GM10248 (cell line): Measurements from ENCODE around the gene SP8.

Source experiments
- CTCF ChIA-PET: fragments of 300-600 bp; sonication (Branson Sonifier 250); formaldehyde crosslinking; extraction: SDS; loops from one replicate; lab custom pipeline; 2021; ENCODE audit warnings: antibody characterized with exemption; lab: Yijun Ruan, JAX
- POLR2A ChIA-PET: fragments of 350-650 bp; sonication (Branson Sonifier 250); formaldehyde crosslinking; extraction: SDS; loops from one replicate; lab custom pipeline; 2020; ENCODE audit warnings: antibody characterized with exemption; lab: Yijun Ruan, JAX
- DNase-seq: peaks from one replicate; pipeline ENCODE4 v3.0.0; 2012; ENCODE audit errors: extremely low spot score
- TF ChIP-seq, protein P1 (sequence below): IDR thresholded peaks from 2 replicates; pipeline ENCODE4 v1.5.1; 2012; ENCODE audit warnings: mild to moderate bottlenecking, low read depth; ENCODE audit errors: extremely low read depth, missing control alignments, control extremely low read depth

SP8 gene

GRCh38 chr7:20777377-20778062, 9.2 kb downstream of the SP8 start:
- TF ChIP-seq, protein P1, sequence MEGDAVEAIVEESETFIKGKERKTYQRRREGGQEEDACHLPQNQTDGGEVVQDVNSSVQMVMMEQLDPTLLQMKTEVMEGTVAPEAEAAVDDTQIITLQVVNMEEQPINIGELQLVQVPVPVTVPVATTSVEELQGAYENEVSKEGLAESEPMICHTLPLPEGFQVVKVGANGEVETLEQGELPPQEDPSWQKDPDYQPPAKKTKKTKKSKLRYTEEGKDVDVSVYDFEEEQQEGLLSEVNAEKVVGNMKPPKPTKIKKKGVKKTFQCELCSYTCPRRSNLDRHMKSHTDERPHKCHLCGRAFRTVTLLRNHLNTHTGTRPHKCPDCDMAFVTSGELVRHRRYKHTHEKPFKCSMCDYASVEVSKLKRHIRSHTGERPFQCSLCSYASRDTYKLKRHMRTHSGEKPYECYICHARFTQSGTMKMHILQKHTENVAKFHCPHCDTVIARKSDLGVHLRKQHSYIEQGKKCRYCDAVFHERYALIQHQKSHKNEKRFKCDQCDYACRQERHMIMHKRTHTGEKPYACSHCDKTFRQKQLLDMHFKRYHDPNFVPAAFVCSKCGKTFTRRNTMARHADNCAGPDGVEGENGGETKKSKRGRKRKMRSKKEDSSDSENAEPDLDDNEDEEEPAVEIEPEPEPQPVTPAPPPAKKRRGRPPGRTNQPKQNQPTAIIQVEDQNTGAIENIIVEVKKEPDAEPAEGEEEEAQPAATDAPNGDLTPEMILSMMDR, result no peak
- DNase-seq, result no peak
- POLR2A ChIA-PET, result no interaction called here
- CTCF ChIA-PET, result interaction anchor here (0.9 to 1.5 kb wide), 6 partner anchors 11 to 471 kb away, joined by 3 to 4 read pairs (median 3); no protein-coding TSS in a partner anchor

- ChIA-PET CTCF (interaction anchor here (0.9 to 1.6 kb wide), 9 partner anchors 10 to 1306 kb away, joined by 3 to 7 read pairs (median 3); no protein-coding TSS in a partner anchor), POLR2A (no interaction called here)
- DNase-seq, result no peak
- TF ChIP-seq, protein P1, result no peak
Observed at GRCh38 chr7:20776942-20777341, 9.7 kb downstream of the SP8 start.

- ChIA-PET CTCF (interaction anchor here (0.9 to 1.6 kb wide), 9 partner anchors 9 to 1307 kb away, joined by 3 to 7 read pairs (median 3); no protein-coding TSS in a partner anchor), POLR2A (no interaction called here)
- TF ChIP-seq, protein P1, result no peak
- no peak for DNase-seq
Observed at GRCh38 chr7:20776214-20776911, 10.3 kb downstream of the SP8 start.

DNA sequence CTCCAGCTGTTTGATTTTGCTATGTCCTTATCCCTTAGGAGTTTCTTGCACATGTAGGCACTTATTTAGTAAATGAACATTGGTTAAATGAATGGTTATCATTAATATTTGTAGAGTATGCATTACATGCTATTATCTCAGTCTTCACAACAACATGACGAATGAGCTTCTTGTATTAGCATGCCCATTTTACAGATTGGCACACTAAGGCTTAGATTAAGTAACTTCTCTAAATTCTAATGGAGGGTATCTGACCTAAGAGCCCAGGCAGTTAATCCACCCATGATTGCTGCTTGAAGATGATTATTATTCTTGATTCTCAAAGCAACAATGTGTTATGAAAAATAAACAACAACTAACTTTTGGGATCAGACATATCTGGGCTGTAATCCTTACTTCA, 32.7 kb downstream of the SP8 start:
- TF ChIP-seq, protein P1, result no peak
- no peak for DNase-seq
- POLR2A ChIA-PET, result no interaction called here
- CTCF ChIA-PET, result no interaction called here

GRCh38 chr7:20749906-20750305, 36.8 kb downstream of the SP8 start:
- ChIA-PET CTCF (no interaction called here), POLR2A (no interaction called here)
- DNase-seq, result no peak
- TF ChIP-seq, protein P1, result no peak

DNA sequence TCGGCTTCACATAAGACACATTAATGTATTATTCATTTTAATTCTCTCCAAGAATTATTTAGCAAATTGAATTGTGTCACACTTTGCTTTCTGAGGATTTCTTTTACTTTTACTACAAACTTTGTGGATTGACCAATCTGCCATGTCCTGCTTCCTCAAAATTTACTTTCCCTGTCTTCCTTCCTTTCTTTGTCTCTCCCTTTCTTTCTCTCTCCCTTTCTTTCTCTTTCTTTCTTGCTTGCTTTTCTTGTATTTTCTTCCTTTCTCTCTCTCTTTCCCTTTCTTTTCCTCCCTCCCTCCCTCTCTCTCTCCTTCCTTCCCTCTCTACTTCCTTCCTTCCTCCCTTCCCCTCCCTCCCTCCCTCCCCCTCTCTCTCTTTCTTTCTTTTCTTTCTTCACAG, 37.8 kb downstream of the SP8 start:
- ChIA-PET CTCF (no interaction called here), POLR2A (no interaction called here)
- TF ChIP-seq, protein P1, result no peak
- DNase-seq, result no peak
